Neural cell (in vitro differentiated cells): ENCODE data around the gene SLC41A2. TPM values are rescaled to one million over a fixed set of nuclear protein-coding genes. Genes with fewer than 3 reads are reported as not detected.

Experiments used
- H2AFZ ChIP-seq: fragments of 200-600, 300-800 bp; sonication (generic), shearing (Covaris generic); 2 replicates; pipeline ENCODE4 v1.6.0; 2014; ENCODE audit warnings: low read depth, mild to moderate bottlenecking, antibody characterized with exemption, low read length, moderate library complexity
- H3F3A ChIP-seq: fragments of 200-600 bp; shearing (Covaris generic); 2 replicates; pipeline ENCODE4 v1.6.1; 2016; ENCODE audit warnings: mild to moderate bottlenecking, moderate library complexity, mixed read lengths, antibody characterized with exemption, low read length; ENCODE audit not compliant: insufficient read depth, poor library complexity, severe bottlenecking
- H3K27ac ChIP-seq: fragments of 200-600, 300-800 bp; sonication (generic), shearing (Covaris generic); 2 replicates; pipeline ENCODE4 v1.5.1; 2014; ENCODE audit warnings: mild to moderate bottlenecking, low read length, moderate library complexity
- H3K27me3 ChIP-seq: fragments of 300-800, 200-600 bp; sonication (generic), shearing (Covaris generic); 2 replicates; pipeline ENCODE4 v1.6.0; 2014; ENCODE audit warnings: mild to moderate bottlenecking, low read depth, low read length, moderate library complexity; ENCODE audit not compliant: insufficient read depth
- H3K36me3 ChIP-seq: fragments of 300-800, 200-600 bp; sonication (generic), shearing (Covaris generic); 2 replicates; pipeline ENCODE4 v1.5.1; 2014; ENCODE audit warnings: mild to moderate bottlenecking, antibody characterized with exemption, low read length, moderate library complexity; ENCODE audit not compliant: insufficient read depth
- H3K4me2 ChIP-seq: fragments of 300-800, 200-600 bp; sonication (generic), shearing (Covaris generic); 2 replicates; pipeline ENCODE4 v1.6.0; 2014; ENCODE audit warnings: mild to moderate bottlenecking, low read length
- H3K4me3 ChIP-seq: fragments of 300-800, 200-600 bp; sonication (generic), shearing (Covaris generic); 2 replicates; pipeline ENCODE4 v1.5.1; 2014; ENCODE audit warnings: mild to moderate bottlenecking, low read length, moderate library complexity
- H3K79me2 ChIP-seq: fragments of 200-600 bp; shearing (Covaris generic); replicated peaks from 2 replicates; pipeline ENCODE4 v1.6.0; 2014; ENCODE audit warnings: mild to moderate bottlenecking, low read length, moderate library complexity; ENCODE audit not compliant: insufficient read depth
- H3K9ac ChIP-seq: fragments of 300-800, 200-600 bp; sonication (generic), shearing (Covaris generic); 2 replicates; pipeline ENCODE4 v1.6.1; 2016; ENCODE audit warnings: mild to moderate bottlenecking, low read length, mixed read lengths
- H3K9me2 ChIP-seq: fragments of 200-600 bp; shearing (Covaris generic); 2 replicates; pipeline ENCODE4 v1.6.1; 2016; ENCODE audit warnings: mild to moderate bottlenecking, low read length, mixed read lengths; ENCODE audit not compliant: insufficient read depth
- H3K9me3 ChIP-seq: fragments of 200-600, 300-800 bp; sonication (generic), shearing (Covaris generic); 2 replicates; pipeline ENCODE4 v1.6.1; 2016; ENCODE audit warnings: mild to moderate bottlenecking, mixed run types, low read length, moderate library complexity, mixed read lengths
- H4K20me1 ChIP-seq: fragments of 200-600 bp; shearing (Covaris generic); 2 replicates; pipeline ENCODE4 v1.6.1; 2016; ENCODE audit warnings: mild to moderate bottlenecking, mixed run types; ENCODE audit not compliant: insufficient read depth
- CTCF ChIP-seq: fragments of 450-650 bp; IDR thresholded peaks from 2 replicates; pipeline ENCODE4 v1.5.1; 2014; ENCODE audit warnings: antibody characterized with exemption, mild to moderate bottlenecking, moderate library complexity; ENCODE audit not compliant: poor library complexity, severe bottlenecking
- EP300 ChIP-seq: fragments of 450-650 bp; conservative IDR thresholded peaks from 2 replicates; pipeline ENCODE4 v1.6.1; 2014; ENCODE audit warnings: antibody characterized with exemption, mild to moderate bottlenecking, moderate library complexity; ENCODE audit not compliant: poor library complexity, severe bottlenecking
- EZH2 ChIP-seq: fragments of 200-600, 300-800 bp; shearing (Covaris generic), sonication (generic); IDR thresholded peaks from 2 replicates; pipeline ENCODE4 v1.6.1; 2014; ENCODE audit warnings: antibody characterized with exemption, low read length, borderline replicate concordance, mild to moderate bottlenecking; ENCODE audit not compliant: insufficient read depth, poor library complexity, severe bottlenecking
- MXI1 ChIP-seq: fragments of 450-650 bp; conservative IDR thresholded peaks from 2 replicates; pipeline ENCODE4 v1.6.1; 2014; ENCODE audit warnings: antibody characterized with exemption, mild to moderate bottlenecking; ENCODE audit not compliant: poor library complexity, severe bottlenecking
- POLR2AphosphoS5 ChIP-seq: IDR thresholded peaks from 2 replicates; pipeline ENCODE4 v1.6.1; 2012
- RAD21 ChIP-seq: fragments of 450-650 bp; conservative IDR thresholded peaks from 2 replicates; pipeline ENCODE4 v1.6.1; 2014; ENCODE audit warnings: antibody characterized with exemption, mild to moderate bottlenecking, moderate library complexity
- REST ChIP-seq: IDR thresholded peaks from 2 replicates; pipeline ENCODE4 v1.6.1; 2012; ENCODE audit warnings: borderline replicate concordance
- SMC3 ChIP-seq: fragments of 450-650 bp; conservative IDR thresholded peaks from 2 replicates; pipeline ENCODE4 v1.6.1; 2014; ENCODE audit warnings: antibody characterized with exemption, mild to moderate bottlenecking, moderate library complexity; ENCODE audit not compliant: poor library complexity
- TAF1 ChIP-seq: IDR thresholded peaks from 2 replicates; pipeline ENCODE4 v1.6.1; 2012; ENCODE audit warnings: low read depth
- polyA plus RNA-seq: library from polyadenylated mRNA; depleted of rRNA; stranded (reverse); fragments of >200 nt; gene quantifications from 2 replicates; pipeline ENCODE4 v1.2.3, GENCODE V29; 2014

SLC41A2 gene
- polyA plus RNA-seq, 1 donor from 2014 or later = 26.1 TPM

GRCh38 chr12:104971306-104971705 is 13.2 kb upstream of the SLC41A2 start:
- Histone ChIP-seq H3K36me3 (no peaks in the 10 kb centered on the region), H4K20me1 (no peaks in the 10 kb centered on the region), H3K4me3 (no peak overlapping the region), H3K9me3 (no peaks in the 10 kb centered on the region), H3K27ac (no peak overlapping the region), H3K79me2 (no peaks in the 10 kb centered on the region), H3F3A (no peaks in the 10 kb centered on the region), H3K9me2 (no peaks in the 10 kb centered on the region), H3K27me3 (no peaks in the 10 kb centered on the region), H3K9ac (no peak overlapping the region), H3K4me2 (no peak overlapping the region), H2AFZ (no peak overlapping the region)
- no peak for TF ChIP-seq RAD21
- no peak for TF ChIP-seq POLR2AphosphoS5
- TF ChIP-seq SMC3 = no peak
- TF ChIP-seq TAF1 = no peak
- TF ChIP-seq CTCF = no peak
- no peak for TF ChIP-seq REST
- TF ChIP-seq EZH2 = no peak
- no peak for TF ChIP-seq MXI1
- no peak for TF ChIP-seq EP300

- Histone ChIP-seq H3K4me2 (no peak overlapping the region), H3K27ac (no peak overlapping the region), H3K9me2 (no peaks in the 10 kb centered on the region), H3F3A (no peaks in the 10 kb centered on the region), H2AFZ (no peak overlapping the region), H4K20me1 (no peaks in the 10 kb centered on the region), H3K79me2 (no peaks in the 10 kb centered on the region), H3K9ac (no peak overlapping the region), H3K4me3 (no peak overlapping the region), H3K36me3 (no peaks in the 10 kb centered on the region), H3K9me3 (no peaks in the 10 kb centered on the region), H3K27me3 (no peaks in the 10 kb centered on the region)
- TF ChIP-seq MXI1 = no peak
- TF ChIP-seq EZH2 = no peak
- no peak for TF ChIP-seq POLR2AphosphoS5
- TF ChIP-seq RAD21 = no peak
- no peak for TF ChIP-seq EP300
- no peak for TF ChIP-seq REST
- no peak for TF ChIP-seq CTCF
- TF ChIP-seq SMC3 = no peak
- no peak for TF ChIP-seq TAF1
Measured at GRCh38 chr12:104969343-104969742, 11.3 kb upstream of the SLC41A2 start.
